ENCODE data around the gene SH2D5.
"Not testable (repeated sequence)": the region's sequence is repeated elsewhere in the genome, so short reads cannot be mapped to it uniquely, and the experiment has no call there.

The SH2D5 gene

DNA sequence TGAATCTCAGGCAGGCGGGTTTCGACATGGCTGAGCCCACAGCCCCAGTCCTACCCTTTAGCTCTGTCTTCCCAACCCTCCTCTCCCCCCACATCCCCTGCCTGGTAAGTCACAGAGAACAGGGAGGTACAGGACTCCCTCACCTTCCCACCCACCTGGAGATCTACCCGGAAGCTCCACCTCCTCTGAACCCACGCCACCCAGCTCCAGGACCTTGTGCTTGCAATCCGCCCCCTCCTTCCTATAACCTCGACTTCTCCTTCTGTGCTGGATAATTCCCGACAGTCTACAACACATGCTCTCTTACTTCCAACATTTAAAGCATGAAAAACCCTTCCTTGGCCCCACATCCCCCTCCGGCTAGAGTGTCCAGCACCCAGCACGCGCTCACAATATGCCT is 37.0 kb downstream of the SH2D5 start:
- DNase-seq (ENCODE audit: low spot score): no peak

DNA sequence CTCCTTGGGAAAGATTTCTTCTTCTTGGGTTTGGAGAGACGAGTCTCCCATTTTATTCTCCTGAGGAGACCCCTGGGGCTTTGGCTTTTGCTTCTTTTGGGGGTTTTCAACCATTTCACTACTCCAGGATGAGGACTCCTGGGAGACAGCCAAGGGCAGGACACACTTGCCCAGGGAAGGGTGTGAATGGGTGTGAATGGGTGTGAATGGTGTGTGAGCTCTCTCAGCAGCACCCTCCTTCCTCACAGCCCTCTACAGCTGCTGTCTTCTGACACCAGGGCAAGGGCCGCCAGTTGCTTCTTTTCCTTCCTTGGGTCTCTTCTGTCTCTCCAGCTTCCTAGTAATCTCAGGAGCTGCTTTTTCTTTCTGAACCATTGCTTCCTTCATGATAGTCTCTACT is 38.9 kb downstream of the SH2D5 start:
- no peak for DNase-seq (ENCODE audit: low spot score)

DNA sequence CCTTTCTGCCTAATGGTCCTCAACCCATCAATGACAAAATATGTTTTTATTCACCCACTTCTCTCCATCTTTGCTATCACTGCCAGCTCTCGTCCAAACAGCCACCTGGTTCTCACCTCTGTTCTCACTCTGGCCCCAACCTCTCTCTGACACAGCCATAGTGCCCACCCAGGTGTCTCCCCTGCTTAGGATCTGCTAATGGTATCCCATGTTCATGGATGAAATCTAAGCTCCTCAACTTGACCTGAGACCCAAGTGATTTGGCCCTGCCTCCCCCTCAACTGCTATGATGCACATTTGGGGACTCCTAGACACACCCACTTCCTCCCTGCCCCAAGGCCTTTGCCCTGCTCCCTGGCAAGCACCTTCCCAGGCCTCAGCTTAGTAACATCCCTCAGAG is 40.6 kb downstream of the SH2D5 start:
- DNase-seq (ENCODE audit: low spot score): no peak

DNA sequence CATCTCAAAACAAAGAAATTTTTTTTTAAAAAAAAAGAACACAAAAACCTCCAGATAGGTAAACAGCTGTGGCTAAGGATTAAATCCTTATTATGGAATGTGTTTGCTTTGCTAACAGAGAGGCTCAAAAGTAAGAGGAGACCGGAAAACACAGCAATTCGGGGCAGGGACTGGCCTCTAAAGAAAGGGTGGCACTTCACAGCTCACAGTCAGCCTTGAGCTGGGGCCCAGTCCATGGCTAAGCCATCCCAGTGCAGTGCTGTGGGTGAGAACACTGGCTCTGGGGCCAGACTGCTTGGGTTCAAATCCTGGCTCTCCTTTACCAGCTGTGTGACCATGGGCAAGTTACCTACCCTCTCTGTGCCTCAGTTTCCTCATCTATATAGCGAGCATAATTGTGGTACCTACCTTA is 42.9 kb downstream of the SH2D5 start:
- no peak for DNase-seq (ENCODE audit: low spot score)

DNA sequence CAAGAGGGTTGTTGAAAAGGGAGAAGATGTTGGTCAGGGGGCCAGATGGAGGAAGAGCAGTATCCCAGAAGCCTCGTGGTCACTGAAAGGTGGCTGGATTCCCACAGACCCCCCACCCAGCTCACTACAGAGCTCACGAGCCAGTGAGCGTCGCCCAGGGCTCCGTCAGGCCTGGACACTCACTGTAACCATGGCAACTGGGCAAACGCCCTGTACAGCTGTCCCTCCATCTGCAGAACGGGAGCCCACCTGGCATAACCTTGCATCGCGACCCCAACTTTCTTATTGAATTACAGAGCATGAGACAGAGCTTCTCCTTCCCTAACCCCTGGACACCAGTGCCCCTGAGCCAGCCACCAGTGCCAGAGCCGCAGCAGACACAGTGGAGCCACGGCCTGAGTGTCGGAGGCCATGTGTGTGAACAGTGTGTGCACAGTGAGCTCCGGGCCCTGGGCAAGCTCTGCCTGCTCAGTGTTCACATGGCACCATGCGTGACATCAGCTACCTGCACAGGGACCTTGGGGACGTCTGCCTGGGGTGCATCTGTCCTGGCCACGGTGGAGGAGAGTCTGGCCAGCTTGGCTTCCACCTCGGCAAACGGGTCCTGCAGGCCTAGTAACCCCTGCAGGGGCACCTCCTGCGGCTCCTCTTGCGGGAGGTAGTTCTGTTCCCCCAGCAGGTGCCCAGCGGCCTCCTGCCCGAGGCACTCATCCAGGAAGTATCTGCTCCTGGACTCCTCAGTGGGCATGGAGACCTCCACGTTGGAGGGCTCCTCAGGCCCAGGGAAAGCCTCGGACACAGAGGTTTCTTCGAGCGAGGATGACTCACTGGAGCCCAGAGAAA is 45.4 kb downstream of the SH2D5 start:
- DNase-seq (ENCODE audit: low spot score): no peak

DNA sequence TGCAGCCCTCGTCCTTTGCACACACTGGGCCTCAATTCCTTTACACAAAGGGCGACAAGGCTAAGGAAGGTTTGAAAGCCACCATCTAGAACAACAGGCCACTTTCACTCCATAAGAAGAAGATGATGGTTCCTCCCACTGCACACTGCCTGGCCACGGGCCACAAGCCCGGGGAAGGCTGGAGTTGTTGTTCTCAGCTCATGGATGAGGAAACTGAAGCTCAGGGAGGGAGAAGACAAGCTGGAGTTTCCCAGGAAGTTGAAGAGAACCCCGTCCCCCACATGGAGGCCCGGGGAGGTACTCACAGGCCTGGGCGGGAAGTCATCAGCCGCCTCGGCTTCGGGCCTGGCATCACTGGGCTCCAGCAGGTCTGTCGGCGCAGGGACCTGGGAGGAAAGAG is 46.8 kb downstream of the SH2D5 start:
- no peak for DNase-seq (ENCODE audit: low spot score)

DNA sequence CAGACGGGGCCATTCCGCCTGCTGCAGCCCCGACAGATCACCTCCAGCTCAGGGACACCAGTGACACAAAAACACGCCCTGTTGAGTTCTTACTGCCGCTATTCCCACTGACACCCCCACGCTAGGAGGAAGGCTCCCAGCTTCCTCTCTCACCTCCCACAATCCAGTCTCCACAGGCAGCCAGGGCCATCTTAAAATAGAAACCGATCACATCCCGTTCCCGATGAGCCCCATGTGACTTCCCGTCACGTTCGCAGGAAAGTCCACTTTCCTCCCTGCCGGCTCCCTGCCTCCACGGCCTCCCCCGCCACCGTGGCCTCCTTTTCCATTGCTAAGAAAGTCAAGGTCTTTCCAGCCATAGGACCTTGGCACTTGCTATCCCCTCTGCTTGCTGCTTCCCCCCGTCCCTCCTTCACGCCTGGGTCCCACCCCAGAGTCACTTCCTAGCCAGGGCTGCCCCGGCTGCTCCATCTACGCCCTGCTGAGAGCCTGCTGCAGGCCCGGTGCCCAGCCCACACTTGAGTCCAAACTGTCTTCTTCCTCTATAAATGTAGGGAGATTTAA is 47.3 kb downstream of the SH2D5 start:
- DNase-seq (ENCODE audit: low spot score): no peak

DNA sequence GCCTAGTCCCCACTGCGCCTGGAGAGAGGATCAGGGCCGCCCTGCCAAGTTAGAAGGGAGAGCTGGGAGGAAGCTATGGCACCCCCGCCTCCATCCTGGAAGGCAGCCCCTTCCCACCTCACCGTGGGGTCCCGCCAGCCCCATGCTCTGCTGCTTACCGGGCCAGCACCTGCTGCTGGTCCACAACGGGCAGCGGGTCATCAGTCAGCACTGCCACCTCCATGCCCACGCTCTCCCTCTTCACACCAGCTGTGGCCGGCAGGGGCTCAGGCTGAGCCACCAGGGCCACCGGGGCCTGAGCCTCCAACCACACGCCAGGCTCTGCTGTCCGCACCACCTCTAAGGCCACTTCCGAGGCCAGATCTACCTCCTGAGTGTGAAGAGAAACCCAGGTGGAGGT is 47.9 kb downstream of the SH2D5 start:
- no peak for DNase-seq (ENCODE audit: low spot score)

DNA sequence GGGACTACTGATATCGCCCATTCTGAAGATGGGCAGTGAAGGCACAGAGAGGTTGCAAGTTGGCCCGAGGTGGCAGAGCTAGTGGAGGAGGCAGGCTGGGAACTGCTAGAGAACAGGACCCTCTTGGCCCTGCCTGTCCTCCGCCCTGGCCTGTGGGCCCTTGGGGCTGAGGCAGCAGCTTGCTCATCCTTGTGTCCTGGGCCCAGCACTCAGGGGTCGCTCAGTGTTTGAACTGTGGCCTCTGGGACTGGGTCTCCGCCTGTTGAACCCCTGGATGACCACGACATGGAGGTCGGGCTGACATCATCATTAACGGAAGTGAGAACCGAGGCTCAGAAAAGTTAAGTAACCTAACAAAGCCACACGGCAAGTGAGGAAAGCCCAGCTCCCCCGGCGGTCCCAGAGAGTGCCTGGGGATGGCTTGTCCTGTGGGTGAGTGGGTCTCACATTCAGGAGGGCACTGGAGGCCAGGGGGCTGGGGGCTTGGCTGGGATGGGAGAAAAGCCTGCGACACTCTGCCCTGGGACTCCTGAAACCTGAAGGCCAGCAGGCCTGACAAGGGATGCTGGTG is 48.4 kb downstream of the SH2D5 start:
- no peak for DNase-seq (ENCODE audit: low spot score)

DNA sequence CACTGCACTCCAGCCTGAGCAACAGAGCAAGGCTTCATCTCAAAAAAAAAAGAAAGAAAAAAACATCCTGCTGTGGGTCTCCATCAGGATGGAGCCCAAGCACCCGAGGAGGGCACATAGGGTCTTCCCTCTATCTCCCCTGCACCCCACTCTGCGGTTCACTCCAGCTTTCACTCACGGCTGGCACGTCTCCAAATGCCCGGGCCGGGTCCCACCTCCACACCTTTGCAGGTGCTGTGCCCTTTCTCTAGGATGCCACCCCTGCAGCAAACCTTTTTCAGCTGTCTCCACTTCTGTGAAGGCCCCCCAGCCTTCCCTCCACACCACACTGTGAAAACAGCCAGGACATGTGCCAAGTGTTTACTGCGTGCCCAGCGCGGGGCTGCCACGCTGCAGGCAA is 48.9 kb downstream of the SH2D5 start:
- DNase-seq (ENCODE audit: low spot score): no peak

DNA sequence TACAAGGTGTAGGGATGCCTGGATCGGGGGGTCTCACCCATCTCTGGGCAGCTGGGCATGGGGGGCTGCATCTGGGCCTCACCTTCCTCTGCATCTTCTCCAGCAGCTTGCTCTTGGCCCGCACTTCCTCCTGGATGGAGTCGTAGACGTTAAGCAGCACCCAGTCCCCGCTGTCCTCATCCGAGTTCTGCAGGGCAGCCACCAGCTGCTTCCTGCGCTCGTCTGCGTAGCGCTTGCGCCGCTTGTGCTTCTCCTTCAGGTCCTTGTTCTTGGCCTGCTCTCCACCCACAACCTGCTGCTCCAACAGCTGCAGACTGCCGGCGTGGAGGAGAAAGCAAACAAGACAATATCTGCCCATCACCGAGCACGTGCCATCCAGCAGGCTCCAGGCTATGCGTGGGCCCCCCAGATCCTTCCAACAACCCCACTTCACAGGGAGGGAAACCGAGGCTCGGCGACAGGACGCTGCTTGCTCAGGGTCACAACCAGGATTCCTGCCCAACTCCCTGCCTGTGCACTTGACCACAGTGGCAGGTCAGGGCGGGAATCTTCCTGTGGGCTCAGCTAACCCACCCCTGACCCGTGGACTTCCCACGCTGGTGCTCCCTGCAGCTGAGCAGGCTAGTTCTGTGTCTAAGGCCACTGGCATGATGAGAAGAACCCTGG is 49.8 kb downstream of the SH2D5 start:
- DNase-seq (ENCODE audit: low spot score): no peak

DNA sequence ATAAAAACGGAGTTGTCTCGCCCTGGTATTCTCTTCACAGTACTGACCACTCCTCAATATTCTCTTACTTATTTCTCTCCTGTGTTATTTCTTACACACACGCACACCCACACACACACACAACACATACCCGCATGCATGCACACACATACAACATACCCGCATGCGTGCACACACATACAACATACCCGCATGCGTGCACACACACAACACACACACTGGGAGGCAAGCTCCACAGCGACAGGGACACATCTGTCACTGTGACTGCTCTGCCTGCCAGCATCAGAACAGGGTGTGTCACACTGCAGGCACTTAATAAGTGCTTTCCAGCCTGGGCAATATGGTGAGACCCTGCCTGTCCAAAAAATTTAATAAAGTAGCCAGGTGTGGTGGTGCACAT is 50.5 kb downstream of the SH2D5 start:
- no peak for DNase-seq (ENCODE audit: low spot score)

DNA sequence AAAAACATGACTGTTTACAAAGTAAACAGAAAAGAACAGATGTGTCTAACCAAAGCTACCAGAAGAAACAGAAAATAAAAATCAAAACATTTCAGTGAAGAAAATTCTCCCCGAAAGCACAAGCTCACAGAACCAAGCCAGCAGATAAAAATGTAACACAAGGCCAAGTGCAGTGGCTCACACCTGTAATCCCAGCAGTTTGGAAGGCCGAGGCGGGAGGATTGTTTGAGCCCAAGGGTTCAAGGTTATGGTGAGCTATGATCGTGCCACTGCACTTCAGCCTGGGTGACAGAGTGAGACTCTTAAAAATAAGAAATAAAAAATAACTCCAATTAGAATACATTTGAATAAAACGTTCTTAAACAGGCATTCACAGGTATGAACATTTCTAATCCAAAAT is 52.2 kb downstream of the SH2D5 start:
- no peak for DNase-seq (ENCODE audit: low spot score)

DNA sequence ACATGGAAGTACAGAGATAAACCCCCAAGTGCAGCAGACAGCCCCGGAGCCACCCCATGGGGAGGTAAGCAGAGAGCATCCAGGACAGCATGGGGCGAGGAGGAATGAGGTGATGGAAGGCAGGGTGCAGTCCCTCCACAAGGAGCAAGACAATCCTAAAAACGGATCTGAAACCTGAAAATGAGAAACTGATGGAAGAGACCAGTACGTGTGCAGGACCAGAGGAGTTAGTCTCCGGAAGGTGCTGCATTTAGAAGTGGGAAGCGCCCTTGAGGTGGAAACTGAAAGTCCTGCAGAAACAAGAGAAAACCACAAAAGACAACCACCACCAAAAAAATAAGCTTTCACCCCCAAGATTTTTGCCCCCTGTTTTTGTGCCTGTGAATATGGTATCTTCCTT is 53.9 kb downstream of the SH2D5 start:
- DNase-seq (ENCODE audit: low spot score): no peak

DNA sequence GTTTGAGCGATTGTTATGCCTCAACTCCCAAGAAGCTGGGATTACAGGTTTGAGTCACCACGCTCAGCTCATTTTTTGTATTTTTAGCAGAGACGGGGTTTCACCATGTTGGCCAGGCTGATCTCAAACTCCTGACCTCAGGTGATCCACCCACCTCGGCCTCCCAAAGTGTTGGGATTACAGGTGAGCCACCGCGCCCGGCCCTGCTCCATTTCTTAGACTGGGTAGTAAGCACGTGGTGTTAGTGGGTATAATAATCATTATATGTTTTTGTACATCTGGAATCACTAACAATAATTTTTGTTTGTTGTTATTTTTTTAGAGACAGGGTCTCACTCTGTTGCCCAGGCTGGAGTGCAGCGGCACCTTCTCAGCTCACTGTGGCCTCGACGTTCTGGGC is 58.9 kb downstream of the SH2D5 start:
- DNase-seq (ENCODE audit: low spot score): not testable (repeated sequence)

DNA sequence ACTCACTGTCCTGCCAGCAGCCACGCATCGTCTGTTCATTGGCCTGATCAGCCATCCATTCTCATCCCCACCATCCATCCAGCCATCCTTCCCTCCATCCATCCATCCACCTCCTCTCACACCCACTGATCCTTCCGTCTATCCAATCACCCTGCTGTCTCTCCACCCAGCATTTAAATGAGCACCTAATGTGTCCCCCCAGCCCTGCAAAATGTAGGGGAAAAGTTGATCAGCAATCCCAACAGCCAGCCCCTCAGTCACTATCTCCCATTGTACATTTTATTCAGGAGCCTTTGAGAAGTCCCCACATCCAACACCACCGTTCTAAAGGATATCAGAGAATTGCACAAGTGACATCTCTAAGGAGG is 60.3 kb downstream of the SH2D5 start:
- DNase-seq (ENCODE audit: low spot score): no peak

DNA sequence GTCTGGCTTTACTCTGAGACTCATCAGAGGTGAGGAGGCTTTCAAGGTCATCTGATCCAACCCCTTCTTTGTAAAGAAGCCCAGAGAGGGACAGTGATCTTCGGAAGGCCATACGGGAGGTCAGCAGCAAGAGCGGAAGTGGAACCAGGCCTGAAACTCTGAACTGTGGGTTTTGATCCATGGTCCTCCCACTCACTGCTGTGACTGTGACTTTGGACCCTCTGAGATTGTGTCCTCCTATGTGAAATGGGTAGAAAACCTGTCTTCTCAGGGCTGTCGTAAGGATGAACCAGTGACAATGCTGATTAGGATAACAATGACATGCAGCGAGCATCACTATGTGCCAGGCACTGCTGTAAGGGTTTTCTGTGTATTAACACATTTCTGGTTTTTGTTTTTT is 61.6 kb downstream of the SH2D5 start:
- no peak for DNase-seq (ENCODE audit: low spot score)

Data from hematopoietic multipotent progenitor cell treated with erythropoietin and hydrocortisone succinate and interleukin-3 and kit ligand, for 17 days (in vitro differentiated cells).